GM12872 (cell line): ENCODE results near the gene ITGB2.
A peak's percentile ranks its signal among the peaks of the same experiment; 100 is the strongest.

Source experiments
- TF ChIP-seq, protein P1 (sequence below): IDR thresholded peaks from 3 replicates; pipeline ENCODE4 v1.5.1; 2011; ENCODE audit warnings: low read depth, mild to moderate bottlenecking, low read length, moderate library complexity; ENCODE audit not compliant: insufficient read depth

Gene ITGB2

DNA sequence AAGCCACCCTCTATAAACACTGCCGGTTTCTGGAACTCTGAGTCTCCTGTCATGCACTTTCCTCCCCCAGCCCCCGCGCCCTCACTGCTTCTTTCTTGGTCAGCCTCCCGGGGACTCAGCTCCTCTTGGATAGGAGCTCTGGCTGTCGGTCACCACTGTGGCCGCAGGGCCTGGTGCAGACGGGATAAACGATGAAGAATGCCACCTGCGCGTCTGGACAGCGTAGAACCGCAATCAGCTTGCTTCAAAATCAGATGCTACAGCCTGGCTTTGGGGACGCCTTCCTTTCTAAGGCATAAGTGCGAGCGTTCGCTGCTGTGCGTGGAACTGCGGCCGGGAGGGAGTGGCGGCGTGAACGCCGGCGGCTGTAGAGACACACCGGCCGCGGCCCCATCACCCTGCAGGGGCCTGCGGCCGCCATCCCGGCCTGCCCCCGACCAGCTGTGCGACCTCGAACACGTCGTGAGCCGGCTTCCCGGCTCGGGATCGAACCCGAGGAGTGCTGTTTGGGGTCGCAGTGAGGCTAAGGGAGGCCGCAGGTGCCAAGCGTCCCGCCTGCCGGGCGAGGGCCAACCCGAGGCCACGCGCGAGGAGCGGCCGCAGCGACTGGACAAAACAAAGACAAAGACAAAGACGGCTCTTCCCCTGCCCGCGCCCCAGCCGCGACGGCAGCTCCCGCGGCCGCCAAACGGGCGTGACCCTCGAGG is 47.9 kb downstream of the ITGB2 start:
- TF ChIP-seq, protein P1, sequence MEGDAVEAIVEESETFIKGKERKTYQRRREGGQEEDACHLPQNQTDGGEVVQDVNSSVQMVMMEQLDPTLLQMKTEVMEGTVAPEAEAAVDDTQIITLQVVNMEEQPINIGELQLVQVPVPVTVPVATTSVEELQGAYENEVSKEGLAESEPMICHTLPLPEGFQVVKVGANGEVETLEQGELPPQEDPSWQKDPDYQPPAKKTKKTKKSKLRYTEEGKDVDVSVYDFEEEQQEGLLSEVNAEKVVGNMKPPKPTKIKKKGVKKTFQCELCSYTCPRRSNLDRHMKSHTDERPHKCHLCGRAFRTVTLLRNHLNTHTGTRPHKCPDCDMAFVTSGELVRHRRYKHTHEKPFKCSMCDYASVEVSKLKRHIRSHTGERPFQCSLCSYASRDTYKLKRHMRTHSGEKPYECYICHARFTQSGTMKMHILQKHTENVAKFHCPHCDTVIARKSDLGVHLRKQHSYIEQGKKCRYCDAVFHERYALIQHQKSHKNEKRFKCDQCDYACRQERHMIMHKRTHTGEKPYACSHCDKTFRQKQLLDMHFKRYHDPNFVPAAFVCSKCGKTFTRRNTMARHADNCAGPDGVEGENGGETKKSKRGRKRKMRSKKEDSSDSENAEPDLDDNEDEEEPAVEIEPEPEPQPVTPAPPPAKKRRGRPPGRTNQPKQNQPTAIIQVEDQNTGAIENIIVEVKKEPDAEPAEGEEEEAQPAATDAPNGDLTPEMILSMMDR, result no peak

DNA sequence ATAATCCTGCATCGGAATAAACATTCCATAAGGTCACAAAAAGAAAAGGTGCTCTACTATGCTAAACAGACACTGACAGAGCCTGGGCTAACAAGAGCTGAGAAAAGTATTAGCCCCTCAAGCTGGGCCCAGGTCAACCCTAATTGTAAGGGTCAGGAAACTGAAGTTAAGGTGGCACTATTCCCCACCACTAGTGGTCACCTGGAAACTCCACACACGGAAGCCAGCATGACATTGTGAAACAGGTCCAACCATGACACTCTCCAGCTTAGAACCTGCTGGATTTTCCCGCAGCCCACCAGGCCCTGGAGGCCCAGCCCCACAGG is 48.4 kb downstream of the ITGB2 start:
- TF ChIP-seq, protein P1, result 0 out of 3 replicates have a peak, but pooled peaks have one; percentile 10

DNA sequence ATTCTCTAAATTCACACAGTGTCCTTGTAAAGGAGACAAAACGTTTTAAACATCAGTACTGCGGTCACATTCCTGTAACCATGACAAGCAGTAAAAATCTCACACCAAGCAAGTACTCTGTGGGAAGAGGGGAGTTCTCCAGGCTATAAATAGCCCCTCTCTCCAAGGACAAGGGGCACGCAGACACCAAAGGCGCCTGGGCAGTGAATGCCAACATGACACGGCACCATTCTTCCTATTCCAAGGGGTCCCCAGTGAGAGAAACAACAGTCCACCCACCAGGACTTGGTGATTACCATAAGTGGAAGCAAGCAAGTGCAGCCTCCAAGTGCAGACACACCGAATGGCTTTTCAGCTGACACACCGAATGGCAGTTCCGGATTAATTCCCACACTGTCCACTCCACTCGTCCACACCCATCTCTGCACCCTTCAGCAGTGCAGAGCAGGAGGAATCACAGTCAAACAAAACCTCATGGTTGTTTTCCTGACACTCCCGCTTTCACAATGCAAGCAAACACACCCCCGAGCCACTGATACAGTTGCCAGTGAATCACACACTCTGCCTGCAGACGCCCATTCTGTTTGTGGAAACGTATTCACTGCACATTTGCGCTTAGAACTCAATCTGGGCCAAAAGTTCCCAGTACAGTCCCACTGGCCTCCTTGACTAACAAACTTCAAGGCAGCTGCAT is 49.0 kb downstream of the ITGB2 start:
- TF ChIP-seq, protein P1, result no peak

DNA sequence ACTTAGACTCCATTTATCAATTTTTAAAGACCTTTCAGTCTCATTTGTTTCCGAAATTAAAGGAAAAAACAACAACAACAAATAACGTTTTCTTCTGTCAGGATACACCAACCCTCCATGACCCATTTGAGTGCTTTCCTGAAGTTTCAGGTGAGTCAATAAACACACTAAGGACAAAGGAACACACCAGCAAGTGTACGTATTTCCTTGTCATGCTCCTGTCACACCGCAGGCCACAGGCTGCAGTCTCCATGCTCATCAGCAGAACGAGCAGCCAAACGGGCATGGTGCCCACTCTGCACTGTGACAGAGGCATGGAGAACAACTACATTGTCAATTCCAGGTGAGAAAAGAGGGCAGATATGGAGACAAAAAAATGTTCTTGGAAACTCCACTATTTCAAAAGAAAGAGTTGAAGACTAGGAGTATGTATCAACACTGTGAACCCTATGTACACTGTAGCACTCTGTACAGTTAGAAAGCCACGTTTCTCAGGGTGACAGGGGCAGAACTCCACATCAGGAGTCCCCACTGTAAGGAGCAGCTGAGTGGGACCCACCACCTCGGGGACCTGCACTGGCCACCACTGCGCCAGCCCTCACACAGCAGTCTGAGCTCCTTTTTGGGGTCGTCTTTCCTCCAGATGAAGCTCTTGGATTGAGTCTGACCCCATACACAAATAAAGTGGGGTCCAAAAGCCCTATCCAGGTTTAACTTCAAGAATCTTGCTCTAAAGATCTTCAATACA is 49.8 kb downstream of the ITGB2 start:
- TF ChIP-seq, protein P1, result no peak

DNA sequence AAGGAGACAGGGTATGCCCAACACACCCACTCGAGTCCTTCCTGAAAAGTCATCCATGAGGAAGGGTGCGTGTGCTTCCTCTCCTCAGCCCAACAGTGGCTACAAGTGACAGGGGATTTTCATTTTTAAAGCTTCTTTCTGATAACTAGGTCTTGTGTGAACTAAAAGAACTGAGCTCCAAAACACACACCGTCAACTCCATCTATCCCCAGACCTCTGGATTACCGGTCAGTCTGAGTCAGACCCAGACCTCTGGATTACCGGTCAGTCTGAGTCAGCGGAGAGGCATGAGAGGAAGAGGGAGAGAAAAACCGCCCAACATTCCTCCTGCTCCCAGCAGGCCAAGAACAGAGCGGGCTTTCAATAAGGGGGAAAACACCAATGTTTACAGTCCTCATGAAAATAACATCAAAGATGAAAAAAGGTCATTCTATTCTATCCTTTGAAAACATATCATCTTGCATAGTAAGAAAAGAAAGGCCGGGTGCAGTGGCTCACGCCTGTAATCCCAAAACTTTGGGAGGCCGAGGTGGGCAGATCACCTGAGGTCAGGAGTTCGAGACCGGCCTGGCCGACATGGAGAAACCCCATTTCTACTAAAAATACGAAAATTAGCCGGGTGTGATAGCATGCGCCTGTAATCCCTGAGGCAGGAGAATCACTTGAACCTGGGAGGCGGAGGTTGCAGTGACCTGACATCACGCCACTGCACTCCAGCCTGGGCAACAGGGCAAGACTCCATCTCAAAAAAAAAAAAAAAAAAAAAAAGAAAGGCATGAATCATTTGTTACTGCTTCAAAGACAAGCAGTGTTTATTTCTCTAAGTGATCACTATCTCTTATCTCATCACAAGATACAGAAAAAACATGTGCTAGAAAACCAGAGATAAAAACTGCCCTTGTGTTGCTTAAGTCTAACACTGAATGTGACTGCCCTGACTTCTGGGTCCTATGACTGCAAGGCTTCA is 50.6 kb downstream of the ITGB2 start:
- TF ChIP-seq, protein P1, result no peak

DNA sequence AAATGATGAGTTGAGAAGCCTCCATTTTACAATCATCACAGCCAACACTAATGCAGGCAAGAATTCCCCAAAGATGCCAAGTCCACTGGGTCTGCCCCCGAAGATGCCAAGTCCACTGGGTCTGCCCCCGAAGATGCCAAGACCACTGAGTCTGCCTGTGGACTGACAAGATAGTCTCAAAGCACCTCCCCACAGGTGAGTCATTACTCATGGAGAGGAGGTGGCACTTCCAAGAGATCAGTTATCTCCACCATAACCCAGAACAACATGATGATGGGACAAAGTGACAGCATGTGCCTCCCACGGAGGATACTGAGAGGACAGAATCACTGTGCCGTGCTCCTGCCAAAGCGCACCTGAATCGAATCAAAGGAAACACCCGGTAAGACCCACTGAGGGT is 52.0 kb downstream of the ITGB2 start:
- TF ChIP-seq, protein P1, result no peak
